ENCODE measurements around the gene RALGAPB. TPM values are rescaled to one million over a fixed set of nuclear protein-coding genes. Genes with fewer than 3 reads are reported as not detected.

Gene RALGAPB
- total RNA-seq, 2 experiments from 2014 or later = 19.0 to 42.9 TPM

GRCh38 chr20:38607351-38607750 lies 134.7 kb downstream of the RALGAPB start:
- BruUV-seq (replicated peaks) = no TSS peak
- Histone ChIP-seq H2AFZ (ENCODE audit: low read length) (no peak overlapping the region), H4K20me1 (ENCODE audit: insufficient read depth, low read length) (no peaks in the 10 kb centered on the region), H3K9me2 (ENCODE audit: insufficient read depth, low read length) (no peaks in the 10 kb centered on the region), H3K4me2 (ENCODE audit: low read length) (no peak overlapping the region), H3K9me3 (ENCODE audit: low read length) (no peaks in the 10 kb centered on the region), H3K4me1 (ENCODE audit: insufficient read depth, low read length, poor library complexity, severe bottlenecking) (peaks cover 5% of the 10 kb centered on the region), H3K27ac (ENCODE audit: low read depth, low read length, poor library complexity, severe bottlenecking) (no peak overlapping the region), H3K79me2 (ENCODE audit: insufficient read depth, low read depth, low read length) (no peaks in the 10 kb centered on the region), H3K4me3 (ENCODE audit: low read depth, low read length, poor library complexity, severe bottlenecking) (no peak overlapping the region), H3K36me3 (ENCODE audit: insufficient read depth, low read length) (no peaks in the 10 kb centered on the region)
- CTCF ChIA-PET (ENCODE audit: unreplicated experiment) = no interaction called here
- intact Hi-C loops (cut with micrococcal nuclease; ENCODE audit: unreplicated experiment) = no loop called here
- TF ChIP-seq EZH2phosphoT487 (IDR thresholded peaks at IDR 0.05; ENCODE audit: borderline replicate concordance, low read depth, low read length) (no peak), CTCF (conservative IDR thresholded peaks at IDR 0.05; ENCODE audit: low read length) (no peak)
- no peak for DNase-seq (ENCODE audit: low spot score)
- POLR2A ChIA-PET = interaction anchor here (0.6 kb wide), 1 partner anchor 1440 kb away, joined by 4 read pairs; no protein-coding TSS in a partner anchor

- no peak for DNase-seq (ENCODE audit: low spot score)
- no peaks in the 10 kb centered on the region for H3K9me2 ChIP-seq (ENCODE audit: insufficient read depth, low read length)
- H3K4me3 ChIP-seq (ENCODE audit: low read depth, low read length, poor library complexity, severe bottlenecking) = no peak overlapping the region
- no peak overlapping the region for H3K4me2 ChIP-seq (ENCODE audit: low read length)
- no TSS peak for BruUV-seq (replicated peaks)
- no peaks in the 10 kb centered on the region for H3K36me3 ChIP-seq (ENCODE audit: insufficient read depth, low read length)
- POLR2A ChIA-PET = interaction anchor here (0.6 kb wide), 1 partner anchor 1439 kb away, joined by 4 read pairs; no protein-coding TSS in a partner anchor
- H3K79me2 ChIP-seq (ENCODE audit: insufficient read depth, low read depth, low read length) = no peaks in the 10 kb centered on the region
- no peaks in the 10 kb centered on the region for H4K20me1 ChIP-seq (ENCODE audit: insufficient read depth, low read length)
- peaks cover 5% of the 10 kb centered on the region for H3K4me1 ChIP-seq (ENCODE audit: insufficient read depth, low read length, poor library complexity, severe bottlenecking)
- H2AFZ ChIP-seq (ENCODE audit: low read length) = no peak overlapping the region
- TF ChIP-seq EZH2phosphoT487 (IDR thresholded peaks at IDR 0.05; ENCODE audit: borderline replicate concordance, low read depth, low read length) (no peak), CTCF (conservative IDR thresholded peaks at IDR 0.05; ENCODE audit: low read length) (no peak)
- intact Hi-C loops (cut with micrococcal nuclease; ENCODE audit: unreplicated experiment) = no loop called here
- no peaks in the 10 kb centered on the region for H3K9me3 ChIP-seq (ENCODE audit: low read length)
- no peak overlapping the region for H3K27ac ChIP-seq (ENCODE audit: low read depth, low read length, poor library complexity, severe bottlenecking)
- CTCF ChIA-PET (ENCODE audit: unreplicated experiment) = no interaction called here
Observed at GRCh38 chr20:38608188-38608587, 135.5 kb downstream of the RALGAPB start.

GRCh38 chr20:38609815-38610214 lies 137.2 kb downstream of the RALGAPB start:
- Histone ChIP-seq H3K36me3 (ENCODE audit: insufficient read depth, low read length) (no peaks in the 10 kb centered on the region), H3K4me1 (ENCODE audit: insufficient read depth, low read length, poor library complexity, severe bottlenecking) (peaks cover 5% of the 10 kb centered on the region), H4K20me1 (ENCODE audit: insufficient read depth, low read length) (no peaks in the 10 kb centered on the region), H2AFZ (ENCODE audit: low read length) (no peak overlapping the region), H3K79me2 (ENCODE audit: insufficient read depth, low read depth, low read length) (no peaks in the 10 kb centered on the region), H3K4me2 (ENCODE audit: low read length) (no peak overlapping the region), H3K4me3 (ENCODE audit: low read depth, low read length, poor library complexity, severe bottlenecking) (no peak overlapping the region), H3K27ac (ENCODE audit: low read depth, low read length, poor library complexity, severe bottlenecking) (no peak overlapping the region), H3K9me3 (ENCODE audit: low read length) (no peaks in the 10 kb centered on the region), H3K9me2 (ENCODE audit: insufficient read depth, low read length) (no peaks in the 10 kb centered on the region)
- ChIA-PET POLR2A (interaction anchor here (0.6 kb wide), 1 partner anchor 187 kb away, joined by 3 read pairs; no protein-coding TSS in a partner anchor), CTCF (ENCODE audit: unreplicated experiment) (no interaction called here)
- intact Hi-C loops (cut with micrococcal nuclease; ENCODE audit: unreplicated experiment) = no loop called here
- TF ChIP-seq CTCF (conservative IDR thresholded peaks at IDR 0.05; ENCODE audit: low read length) = no peak
- no peak for TF ChIP-seq EZH2phosphoT487 (IDR thresholded peaks at IDR 0.05; ENCODE audit: borderline replicate concordance, low read depth, low read length)
- no TSS peak for BruUV-seq (replicated peaks)
- no peak for DNase-seq (ENCODE audit: low spot score)
